Ecto neural progenitor cell (in vitro differentiated cells): ENCODE measurements around the gene SNX6.
"Not testable (repeated sequence)": the region's sequence is repeated elsewhere in the genome, so short reads cannot be mapped to it uniquely, and the experiment has no call there.

Experiments
- DNase-seq: peaks from one replicate; pipeline ENCODE4 v3.0.0-alpha.2; 2018; ENCODE audit warnings: low spot score

The SNX6 gene

GRCh38 chr14:34629657-34630529, at the start of gene SNX6:
SNX6 (minus strand) TSS chr14:34630148; CDS start chr14:34630116, 32 bp downstream.
- DNase-seq = peak; percentile 89

DNA sequence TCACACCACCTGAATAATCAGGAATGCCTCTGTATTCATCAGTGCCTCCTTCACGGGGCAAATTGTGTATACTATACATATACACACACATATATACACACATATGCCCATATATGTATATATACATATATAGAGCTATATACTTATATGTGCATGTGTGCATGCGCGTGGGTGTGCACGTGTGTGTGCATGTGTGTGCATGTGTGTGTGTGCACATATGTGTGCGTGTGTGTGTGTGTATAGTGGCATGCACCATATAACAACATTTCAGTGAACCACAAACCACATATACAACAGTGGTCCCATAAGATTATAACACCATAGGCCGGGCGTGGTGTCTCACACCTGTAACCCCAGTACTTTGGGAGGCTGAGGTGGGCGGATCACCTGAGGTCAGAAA, 48.8 kb upstream of the SNX6 start:
- DNase-seq = no peak

GRCh38 chr14:34678306-34678705, 48.4 kb upstream of the SNX6 start:
- no peak for DNase-seq

- no peak for DNase-seq
Measured at GRCh38 chr14:34676516-34677211, 46.7 kb upstream of the SNX6 start.

GRCh38 chr14:34673702-34674101, 43.8 kb upstream of the SNX6 start:
- no peak for DNase-seq

- DNase-seq = no peak
Measured at GRCh38 chr14:34671716-34672115, 41.8 kb upstream of the SNX6 start.

DNA sequence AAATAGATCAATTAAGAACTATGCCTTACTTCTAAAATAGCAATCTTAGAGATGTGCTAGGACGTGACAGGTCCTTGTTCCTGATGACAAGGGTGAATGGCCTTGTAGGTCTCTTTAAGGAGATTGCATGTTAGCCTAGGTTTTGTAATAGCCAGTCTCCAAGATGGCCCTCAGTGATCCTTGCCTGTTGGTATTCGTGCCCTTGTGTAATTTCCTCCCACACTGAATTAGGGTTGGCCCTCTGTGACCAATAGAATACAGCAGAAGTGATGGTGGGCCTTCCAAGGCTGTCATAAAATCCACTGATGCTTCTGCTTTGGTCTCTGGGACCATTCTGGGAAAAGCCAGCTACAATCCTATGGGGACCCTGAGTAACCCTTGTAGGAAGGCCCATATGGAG, 38.2 kb upstream of the SNX6 start:
- no peak for DNase-seq

DNA sequence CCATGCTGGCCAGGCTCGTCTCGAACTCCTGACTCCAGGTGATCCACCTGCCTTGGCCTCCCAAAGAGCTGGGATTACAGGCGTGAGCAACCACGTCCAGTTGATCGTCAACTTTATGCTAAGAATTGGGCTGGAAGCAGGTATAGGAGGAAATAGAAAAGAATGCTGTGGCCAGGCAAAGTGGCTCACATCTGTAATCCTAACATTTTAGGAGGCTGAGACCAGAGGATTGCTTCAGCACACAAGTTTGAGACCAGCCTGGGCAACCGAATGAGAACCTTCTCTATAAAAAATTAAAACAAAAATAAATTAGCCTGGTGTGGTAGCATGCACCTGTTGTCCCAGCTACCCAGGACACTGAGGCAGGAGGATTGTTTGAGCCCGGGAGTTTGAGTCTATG, 37.1 kb upstream of the SNX6 start:
- no peak for DNase-seq

DNA sequence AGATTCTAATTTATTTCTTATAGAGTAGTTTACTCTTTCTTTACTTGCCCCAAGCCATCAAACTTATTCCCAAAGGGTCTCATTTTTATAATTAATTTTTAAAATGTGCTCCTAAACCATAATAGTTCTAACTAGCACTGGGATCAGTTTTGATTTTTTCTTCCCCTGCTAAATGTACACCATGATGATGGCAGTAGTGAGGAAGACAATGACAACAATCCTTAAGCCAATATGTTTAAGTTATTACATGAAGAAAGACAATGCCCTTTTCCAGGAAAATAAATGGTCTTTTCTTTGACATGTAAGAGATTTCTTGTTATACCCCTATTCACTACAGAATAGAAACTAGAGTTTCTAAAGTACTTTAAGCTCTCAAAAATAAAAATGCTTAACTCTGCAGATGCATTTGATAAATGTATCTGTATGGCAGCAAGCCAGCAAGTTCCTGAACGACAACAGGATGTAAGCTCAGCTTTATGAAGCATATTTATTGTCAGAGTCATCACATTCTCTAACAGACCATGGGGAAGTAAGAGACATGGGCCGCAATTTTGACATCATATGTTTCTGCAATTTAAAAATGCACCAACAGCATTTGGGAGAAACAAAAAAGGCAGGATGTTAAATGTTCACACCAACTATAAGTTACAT, 36.0 kb upstream of the SNX6 start:
- no peak for DNase-seq

DNA sequence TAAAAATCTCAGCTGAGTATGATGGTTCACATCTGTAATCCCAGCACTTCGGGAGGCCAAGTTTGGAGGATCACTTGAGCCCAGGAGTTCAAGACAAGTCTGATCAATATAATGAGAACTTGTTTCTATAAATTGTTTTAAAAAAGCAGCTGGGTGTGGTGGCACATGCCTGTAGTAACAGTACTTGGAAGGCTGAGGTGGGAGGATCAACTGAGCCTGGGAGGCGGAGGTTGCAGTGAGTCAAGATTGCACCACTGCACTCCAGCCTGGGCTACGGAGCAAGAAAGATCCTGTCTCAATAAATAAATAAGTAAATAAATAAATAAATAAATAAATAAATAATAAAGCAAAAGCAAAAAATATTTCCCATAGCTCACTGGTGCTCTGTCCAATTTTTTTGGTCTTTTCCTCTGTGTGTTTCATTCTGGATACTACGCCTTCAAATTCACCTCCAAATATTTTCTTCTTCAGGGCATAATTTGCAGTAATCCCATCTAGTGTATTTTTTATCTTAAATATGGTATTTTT, 32.7 kb upstream of the SNX6 start:
- DNase-seq = no peak

GRCh38 chr14:34660796-34661195, 30.8 kb upstream of the SNX6 start:
- DNase-seq = no peak

GRCh38 chr14:34655959-34656358, 26.0 kb upstream of the SNX6 start:
- no peak for DNase-seq

- DNase-seq = not testable (repeated sequence)
Measured at GRCh38 chr14:34653073-34653472, 23.1 kb upstream of the SNX6 start.

GRCh38 chr14:34652348-34652747, 22.4 kb upstream of the SNX6 start:
- not testable (repeated sequence) for DNase-seq

DNA sequence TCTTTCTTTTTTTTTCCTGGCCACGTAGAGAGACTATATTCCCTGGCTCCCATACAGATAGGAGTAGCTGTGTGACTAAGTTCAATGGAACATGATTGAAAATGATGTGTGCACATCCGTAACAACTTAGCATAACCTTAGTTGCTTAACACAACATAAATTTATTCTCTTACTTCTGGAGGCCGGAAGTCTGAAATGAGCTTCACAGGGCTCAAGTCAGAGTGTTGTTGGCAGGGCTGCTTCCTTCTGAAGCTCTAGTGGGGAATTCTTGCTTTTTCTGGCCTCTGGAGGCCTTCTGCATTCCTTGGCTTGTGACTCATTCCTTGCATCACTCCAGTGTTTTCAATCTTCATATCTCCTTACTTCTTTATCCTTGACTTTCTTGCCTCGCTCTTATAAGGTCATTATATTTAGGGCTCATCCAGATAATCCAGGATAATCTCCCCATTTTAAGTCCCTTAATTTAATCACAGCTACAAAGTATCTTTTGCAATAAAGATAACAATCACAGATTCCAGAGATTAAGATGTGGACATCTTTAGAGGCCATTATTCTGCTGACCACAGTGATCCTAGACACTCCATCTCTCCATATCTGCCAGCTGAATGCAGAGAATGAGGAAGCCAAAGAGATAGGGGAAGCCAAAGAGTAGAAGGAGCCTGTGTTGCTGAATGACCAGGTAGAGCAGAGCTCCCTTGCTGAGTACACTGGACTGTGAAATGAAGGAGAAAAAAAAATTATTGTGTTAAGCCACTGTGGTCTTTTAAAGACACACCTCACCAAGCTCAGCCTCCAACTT, 21.0 kb upstream of the SNX6 start:
- DNase-seq = no peak

DNA sequence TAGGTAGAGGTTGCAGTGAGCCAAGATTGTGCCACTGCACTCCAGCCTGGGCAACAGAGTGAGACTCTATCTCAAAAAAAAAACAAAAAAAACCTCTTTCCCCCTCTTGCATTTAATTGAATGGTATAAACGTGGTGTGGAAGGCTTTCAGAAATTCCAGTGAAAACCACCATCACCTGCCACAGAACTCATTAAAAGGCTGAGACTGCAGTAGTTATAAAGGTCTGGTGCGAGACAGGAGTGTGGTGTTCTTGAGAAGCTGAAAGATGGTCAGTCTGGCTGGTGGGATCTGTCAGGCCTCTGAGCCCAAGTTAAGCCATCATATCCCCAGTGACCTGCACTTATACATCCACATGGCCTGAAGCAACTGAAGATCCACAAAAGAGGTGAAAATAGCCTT, 20.1 kb upstream of the SNX6 start:
- not testable (repeated sequence) for DNase-seq

- DNase-seq = no peak
Measured at GRCh38 chr14:34649344-34649743, 19.4 kb upstream of the SNX6 start.

GRCh38 chr14:34646570-34647255, 16.8 kb upstream of the SNX6 start:
- DNase-seq = no peak

DNA sequence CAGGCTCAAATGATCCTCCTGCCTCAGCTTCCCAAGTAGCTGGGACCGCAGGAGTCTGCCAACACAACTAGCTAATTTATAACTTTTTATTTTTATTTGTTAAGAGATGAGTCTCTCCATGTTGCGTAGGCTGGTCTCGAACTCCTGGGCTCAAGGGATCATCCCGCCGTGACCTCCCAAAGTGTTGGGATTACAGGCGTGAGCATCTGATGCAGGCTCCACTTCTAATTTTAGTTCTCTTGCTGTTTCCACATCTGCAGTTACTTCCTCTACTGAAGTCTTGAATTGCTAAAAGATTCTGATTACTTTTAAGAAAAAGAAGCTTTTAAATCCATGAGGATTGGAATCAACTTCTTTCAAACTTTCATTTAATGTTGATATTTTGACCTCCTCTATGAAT, 13.4 kb upstream of the SNX6 start:
- no peak for DNase-seq

- no peak for DNase-seq
Measured at GRCh38 chr14:34642595-34642994, 12.6 kb upstream of the SNX6 start.

- no peak for DNase-seq
Measured at GRCh38 chr14:34640826-34641225, 10.9 kb upstream of the SNX6 start.
